Putamen (tissue), 1 donor: ENCODE data around the gene URM1.
"Not testable (repeated sequence)": the region's sequence is repeated elsewhere in the genome, so short reads cannot be mapped to it uniquely, and the experiment has no call there.

ENCODE experiments used
- DNase-seq: peaks from one replicate; pipeline ENCODE4 v3.0.0-alpha.2; 2016; ENCODE audit warnings: low spot score

Gene URM1

DNA sequence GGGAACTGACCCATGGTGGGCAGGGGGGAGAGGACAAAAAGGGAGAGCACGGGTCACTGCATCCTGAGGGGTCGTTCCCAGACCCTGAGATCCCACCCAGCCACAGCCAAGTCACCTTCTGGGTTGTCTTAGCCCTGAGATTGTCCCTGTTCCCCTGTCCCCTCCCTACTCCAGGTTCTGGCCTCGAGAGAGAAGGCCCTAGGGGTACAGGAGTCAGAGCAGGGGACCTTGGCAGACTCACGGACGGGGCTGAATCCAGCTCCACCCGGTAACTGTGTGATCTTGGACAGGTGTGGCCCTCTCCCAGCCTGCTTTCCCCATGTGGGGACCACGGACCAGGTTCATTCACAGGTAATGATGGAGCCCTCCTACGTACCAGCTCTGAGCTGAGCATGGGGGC lies 38.3 kb downstream of the URM1 start:
- DNase-seq: no peak

DNA sequence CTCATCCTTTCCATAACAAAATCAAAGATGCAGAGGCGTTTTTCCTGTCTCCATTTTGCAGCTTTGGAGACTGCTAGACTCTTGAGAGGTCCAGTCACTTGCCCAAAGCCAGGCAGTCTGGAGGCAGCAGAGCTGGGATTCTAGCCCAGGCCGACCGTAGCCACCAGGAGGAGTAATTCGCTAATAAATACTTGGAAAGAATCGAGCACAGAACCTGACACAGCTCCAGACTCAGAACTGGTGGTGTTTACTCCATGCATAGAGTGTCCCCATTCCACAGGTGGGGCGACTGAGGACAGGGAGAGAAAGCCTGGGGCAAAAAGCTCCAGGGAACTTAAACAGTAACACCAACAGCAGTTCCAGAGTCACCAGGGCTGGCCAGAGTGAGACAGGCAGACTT lies 38.8 kb downstream of the URM1 start:
- DNase-seq: no peak

DNA sequence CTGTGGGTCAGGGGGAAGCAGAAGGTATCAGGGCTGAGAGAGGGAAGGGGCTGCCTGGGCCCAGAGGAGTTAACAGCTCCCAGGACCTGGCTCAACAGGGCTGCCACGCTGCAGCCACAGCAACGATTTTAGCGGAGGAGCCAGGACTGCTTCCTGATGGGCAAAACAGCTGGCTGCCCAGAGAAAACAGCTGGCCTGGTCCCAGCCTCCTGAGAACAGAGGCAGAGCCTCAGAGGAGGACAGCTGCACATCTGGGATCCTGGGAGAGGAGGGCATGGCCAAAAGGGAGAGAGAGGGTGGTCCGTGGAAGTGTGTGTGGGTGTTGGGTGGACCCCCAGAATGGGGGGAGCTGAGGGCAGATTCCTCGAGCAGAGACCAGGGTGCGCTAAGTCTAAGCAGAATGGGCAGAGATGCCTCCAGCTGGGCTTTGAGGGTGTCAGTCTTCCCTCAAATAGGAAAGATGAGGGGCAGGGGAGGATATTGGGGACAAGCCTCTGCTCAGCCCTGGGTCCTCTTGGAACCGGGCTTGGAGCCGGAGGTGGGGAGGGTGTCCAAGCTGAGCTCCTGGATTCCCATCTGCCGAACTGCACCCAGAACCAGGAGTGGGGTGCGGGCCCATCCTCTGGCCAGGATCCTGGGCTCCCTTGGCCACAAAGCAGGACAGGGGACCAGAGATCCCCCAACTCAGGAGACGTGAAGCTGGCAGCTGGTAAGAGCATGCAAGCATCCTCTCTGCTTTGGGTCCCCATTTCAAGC lies 40.4 kb downstream of the URM1 start:
- DNase-seq: no peak

GRCh38 chr9:128412120-128412790 lies 41.1 kb downstream of the URM1 start:
- DNase-seq: peak; percentile 91

GRCh38 chr9:128413728-128414127 lies 42.6 kb downstream of the URM1 start:
- not testable (repeated sequence) for DNase-seq

DNA sequence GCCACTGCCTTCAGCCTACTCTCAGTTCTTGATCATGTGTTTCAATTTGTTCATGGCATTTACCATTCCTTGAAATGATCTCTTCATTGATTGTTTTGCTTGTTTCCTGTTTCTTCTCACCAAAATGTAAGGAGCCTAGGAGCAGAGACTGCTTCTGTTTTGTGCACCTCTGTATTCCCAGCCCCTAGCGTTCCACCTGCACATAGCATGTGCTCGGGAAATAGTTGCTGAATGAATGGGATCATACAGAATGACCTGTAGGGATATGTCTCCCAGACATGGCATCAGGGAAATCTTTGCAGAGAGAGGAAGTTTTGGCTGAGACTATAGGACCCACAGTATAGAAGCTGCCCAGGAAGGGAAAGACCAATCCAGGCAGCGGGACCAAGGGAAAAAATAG lies 43.3 kb downstream of the URM1 start:
- DNase-seq: no peak

GRCh38 chr9:128415281-128415680 lies 44.1 kb downstream of the URM1 start:
- DNase-seq: no peak

- no peak for DNase-seq
These were observed 44.8 kb downstream of the URM1 start for GRCh38 chr9:128416014-128416413.

GRCh38 chr9:128416432-128417019 lies 45.4 kb downstream of the URM1 start:
- no peak for DNase-seq

GRCh38 chr9:128419061-128419925 lies 48.1 kb downstream of the URM1 start:
- DNase-seq: no peak

- DNase-seq: no peak
These were observed 49.0 kb downstream of the URM1 start for GRCh38 chr9:128420060-128420650.

DNA sequence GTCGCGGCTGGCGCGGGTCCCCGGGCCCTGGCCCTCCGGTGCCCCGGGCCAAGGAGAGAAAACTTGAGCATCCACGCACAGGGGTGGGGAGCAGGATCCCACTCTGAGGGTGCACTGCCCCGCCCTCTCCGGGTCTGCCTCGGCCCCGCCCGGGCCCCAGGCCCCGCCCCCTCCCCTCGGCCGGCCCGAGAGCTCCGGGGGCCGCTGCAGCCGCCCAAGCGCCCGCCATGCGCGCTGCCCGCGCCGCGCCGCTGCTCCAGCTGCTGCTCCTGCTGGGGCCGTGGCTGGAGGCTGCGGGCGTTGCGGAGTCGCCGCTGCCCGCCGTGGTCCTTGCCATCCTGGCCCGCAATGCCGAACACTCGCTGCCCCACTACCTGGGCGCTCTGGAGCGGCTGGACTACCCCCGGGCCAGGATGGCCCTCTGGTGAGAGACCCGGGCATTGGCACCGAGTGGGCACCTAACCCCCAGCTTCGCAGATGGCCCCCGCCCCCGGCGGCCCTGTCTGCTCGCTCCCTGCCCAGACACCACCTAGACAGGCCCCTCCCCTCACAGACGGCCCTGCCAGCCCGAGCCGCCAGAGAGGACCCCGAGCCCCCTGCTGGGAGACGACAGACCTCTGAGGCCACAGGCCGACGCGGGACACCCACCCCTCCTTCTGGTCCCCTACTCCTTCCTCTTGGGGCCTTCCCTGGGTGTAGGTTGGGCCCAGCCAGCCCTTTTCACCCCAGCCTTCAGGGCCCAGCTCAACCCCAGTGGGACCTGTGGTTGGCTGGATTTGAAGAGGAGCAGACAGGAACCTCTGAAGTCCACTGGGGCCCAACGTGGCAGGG lies 49.7 kb downstream of the URM1 start, which contains the start of gene CERCAM:
Gene CERCAM (plus strand): TSS at position 207 of the 831 bp plus-strand sequence. CDS start 21 bp downstream, at position 228.
- DNase-seq: no peak

DNA sequence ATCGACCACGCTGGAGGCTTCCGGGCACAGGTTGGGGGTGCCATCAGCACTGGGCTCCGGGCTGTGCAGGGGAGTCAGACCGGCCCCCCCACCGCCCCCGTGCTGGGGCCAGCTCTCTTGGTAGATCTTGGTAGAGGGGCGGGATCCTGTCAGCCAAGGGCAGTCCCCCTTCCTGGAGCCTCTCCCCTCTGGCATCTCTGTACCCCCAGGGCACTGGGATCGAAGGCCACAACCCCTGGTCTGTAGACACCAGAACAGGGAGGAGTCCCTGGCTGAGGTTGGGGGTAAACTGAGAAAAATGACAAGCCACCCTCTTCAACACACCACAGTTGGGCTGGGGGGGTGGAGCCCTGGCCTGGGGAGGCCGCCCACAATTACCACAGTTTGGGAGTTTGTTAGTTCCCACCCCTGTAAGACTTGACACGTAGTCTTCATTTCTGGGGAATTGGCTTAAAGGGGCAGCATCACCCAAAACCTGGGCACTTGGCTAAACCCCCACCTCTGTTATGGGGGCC lies 50.4 kb downstream of the URM1 start:
- no peak for DNase-seq

DNA sequence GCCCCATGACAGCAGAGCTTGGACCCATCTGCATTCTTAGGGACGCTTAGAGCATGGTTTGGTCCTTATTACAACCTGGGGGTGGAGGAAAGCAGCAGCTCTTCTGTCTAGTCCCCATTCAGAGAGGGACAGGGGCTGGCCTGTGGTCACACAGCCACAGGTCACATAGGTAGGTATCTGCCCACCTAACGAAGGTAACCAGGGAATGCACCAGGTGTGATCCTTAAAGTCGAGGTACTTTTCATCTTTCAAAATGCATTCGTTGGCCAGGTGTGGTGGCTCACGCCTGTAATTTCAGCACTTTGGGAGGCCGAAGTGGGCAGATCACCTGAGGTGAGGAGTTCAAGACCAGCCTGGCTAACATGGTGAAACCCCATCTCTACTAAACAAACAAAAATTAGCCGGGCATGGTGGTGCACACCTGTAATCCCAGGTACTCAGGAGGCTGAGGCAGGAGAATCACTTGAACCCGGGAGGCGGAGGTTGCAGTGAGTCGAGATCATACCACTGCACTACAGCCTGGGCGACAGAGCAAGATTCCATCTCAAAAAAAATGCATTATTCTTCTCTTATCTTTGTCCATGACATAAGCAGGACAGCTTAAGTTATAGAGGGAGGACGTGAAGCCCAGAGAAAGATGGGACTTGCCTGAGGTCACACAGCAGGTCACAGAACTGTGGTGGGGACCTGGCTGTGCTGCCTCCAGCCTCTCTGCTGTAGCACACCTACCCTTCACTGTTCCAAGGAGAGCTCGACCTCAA lies 51.0 kb downstream of the URM1 start:
- not testable (repeated sequence) for DNase-seq

GRCh38 chr9:128422783-128423150 lies 51.6 kb downstream of the URM1 start:
- DNase-seq: no peak

GRCh38 chr9:128423356-128423755 lies 52.2 kb downstream of the URM1 start:
- not testable (repeated sequence) for DNase-seq

GRCh38 chr9:128424268-128424780 lies 53.1 kb downstream of the URM1 start:
- no peak for DNase-seq

- DNase-seq: no peak
These were observed 57.7 kb downstream of the URM1 start for GRCh38 chr9:128428644-128429512.
